GM21737 (cell line): ENCODE measurements around the gene VDAC1.
"Not testable (repeated sequence)": the region's sequence is repeated elsewhere in the genome, so short reads cannot be mapped to it uniquely, and the experiment has no call there.

Experiments used
- ATAC-seq: cut with Tn5 transposase; IDR thresholded peaks from one replicate; pipeline ENCODE4 v1.9.1; 2021; ENCODE audit warnings: mild to moderate bottlenecking, moderate library complexity; ENCODE audit not compliant: unreplicated experiment

Gene VDAC1

GRCh38 chr5:133995883-133996563 is 8.8 kb downstream of the VDAC1 start:
- ATAC-seq: no peak

- no peak for ATAC-seq
These were observed 9.4 kb downstream of the VDAC1 start for GRCh38 chr5:133995341-133995740.

GRCh38 chr5:133994990-133995333 is 9.8 kb downstream of the VDAC1 start:
- no peak for ATAC-seq

- no peak for ATAC-seq
These were observed 10.3 kb downstream of the VDAC1 start for GRCh38 chr5:133994297-133994989.

DNA sequence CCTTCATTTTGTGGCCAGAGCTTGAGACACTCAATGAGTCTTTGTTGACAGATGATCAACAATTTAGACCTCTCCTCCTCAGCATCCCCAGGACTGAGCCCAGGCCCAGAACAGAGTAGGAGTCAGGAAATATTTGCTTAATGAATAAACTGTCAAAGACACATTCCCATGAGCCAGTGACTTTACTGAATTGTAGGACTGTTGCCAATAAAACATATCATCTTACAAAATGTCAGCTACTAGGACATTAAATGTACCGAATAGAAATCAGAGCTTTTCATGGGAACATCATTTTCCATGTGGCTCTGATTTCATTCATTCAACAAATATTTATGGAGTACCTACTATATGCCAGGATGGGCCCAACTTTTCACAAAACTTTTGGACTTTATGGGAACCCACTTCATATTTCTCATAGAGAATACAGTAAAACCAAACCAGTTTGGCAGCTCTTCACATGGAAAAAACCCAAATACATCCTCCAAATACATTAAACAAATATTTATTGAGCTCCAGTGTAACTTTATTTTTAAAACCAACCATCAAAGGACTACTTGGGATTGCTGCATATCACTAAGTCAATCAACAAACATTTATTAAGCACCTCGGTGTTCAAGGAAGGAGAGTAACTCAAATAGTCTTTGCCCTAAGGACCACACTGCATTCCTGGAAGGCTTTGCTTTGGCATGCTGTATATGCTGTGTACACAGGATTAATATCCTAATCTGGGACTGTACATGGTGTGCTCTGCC is 11.4 kb downstream of the VDAC1 start:
- ATAC-seq: no peak

DNA sequence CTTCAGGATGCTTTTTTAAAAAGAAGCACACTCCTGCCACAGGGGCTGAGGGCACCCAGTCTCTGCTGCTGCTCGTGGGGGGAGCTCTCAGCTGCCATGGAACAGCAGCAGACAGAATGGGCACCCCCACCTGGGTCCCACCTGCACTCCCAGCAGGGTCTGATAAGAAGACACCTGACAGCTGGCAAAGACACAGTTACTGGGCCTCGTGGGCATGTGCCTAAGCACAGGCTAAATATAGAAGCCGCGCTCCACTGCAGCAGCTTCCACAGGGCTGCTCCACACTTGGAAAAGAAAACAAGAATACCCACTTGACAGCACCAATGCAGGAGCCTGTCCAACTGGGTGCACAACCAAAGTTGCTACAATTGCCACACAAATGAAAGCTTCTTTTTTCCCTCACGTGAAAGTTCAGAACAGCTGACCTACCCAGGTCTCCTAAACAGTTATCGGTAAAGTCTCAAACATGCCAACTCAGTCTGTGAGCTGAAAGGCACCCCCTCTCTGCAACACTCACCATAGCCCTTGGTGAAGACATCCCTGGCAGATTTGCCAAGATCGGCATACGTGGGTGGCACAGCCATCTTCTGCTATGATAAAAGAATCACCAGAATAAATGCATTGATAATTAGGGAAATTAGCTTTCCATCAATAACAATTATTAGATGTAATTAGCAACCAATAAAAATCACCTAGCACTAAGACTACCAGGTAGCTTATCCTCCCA is 12.2 kb downstream of the VDAC1 start:
- no peak for ATAC-seq

- no peak for ATAC-seq
These were observed 13.4 kb downstream of the VDAC1 start for GRCh38 chr5:133991171-133991910.

GRCh38 chr5:133990396-133990795 is 14.4 kb downstream of the VDAC1 start:
- no peak for ATAC-seq

DNA sequence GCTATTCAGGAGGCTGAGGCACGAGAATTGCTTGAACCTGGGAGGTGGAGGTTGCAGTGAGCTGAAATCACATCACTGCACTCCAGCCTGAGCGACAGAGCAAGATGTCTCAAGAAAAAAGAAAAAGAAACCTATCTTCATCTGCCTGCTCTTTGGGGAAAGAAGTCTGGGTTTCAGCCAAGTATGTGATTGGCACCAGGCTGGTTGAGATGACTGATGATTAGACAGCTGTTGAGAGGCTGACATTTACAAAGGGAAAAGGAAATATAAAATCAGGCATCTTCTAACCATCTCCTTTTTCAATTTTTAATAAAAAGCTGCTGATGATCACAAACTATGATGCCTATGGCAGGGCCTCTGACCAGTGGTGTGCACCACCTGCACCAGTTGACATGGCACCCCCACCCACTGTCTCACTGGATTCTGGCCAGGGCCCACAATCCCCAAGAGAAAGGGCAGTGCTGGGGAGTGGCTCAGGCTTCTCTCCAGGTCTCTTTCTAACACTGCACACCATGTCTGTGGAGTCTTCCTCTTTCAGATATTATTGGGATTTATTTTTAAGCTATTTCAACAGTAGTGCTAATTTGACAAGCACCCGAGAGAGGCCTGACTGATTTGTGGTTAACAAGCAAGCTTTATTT is 19.1 kb downstream of the VDAC1 start:
- ATAC-seq: no peak

DNA sequence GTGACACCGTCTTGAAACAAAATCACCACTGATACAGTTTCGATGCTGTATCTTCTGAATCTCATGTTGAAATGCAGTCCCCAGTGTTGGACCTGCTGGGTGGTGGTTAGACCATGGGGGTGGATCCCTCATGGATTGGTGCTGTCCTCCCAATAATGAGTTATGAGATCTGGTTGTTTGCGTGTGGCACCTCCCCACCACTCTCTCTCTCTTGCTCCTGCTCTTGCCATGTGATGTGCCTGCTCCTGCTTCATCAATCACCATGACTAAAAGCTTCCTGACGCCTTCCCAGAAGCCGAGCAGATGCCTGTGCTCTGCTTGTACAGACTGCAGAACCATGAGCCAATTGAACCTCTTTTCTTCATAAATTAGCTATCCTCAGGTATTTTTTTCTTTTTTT is 21.1 kb downstream of the VDAC1 start:
- ATAC-seq: no peak

DNA sequence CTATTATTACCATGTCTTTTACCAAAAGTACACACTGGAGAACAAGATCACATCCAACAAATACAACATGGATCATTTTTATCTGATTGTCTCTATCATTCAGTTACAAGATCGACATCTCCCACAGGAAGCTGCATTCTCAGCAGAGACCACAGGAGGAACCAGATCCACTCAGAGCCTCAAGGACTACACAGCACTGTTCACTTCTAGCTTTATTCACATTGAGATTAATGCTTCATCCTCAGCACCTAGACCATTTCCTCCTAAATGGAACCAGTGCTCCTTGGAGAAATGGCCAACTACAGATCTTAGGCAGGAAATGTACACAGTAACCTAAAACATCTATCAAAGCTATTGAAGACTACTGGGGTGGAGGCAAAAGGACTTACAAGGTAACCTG is 23.1 kb downstream of the VDAC1 start:
- ATAC-seq: no peak

DNA sequence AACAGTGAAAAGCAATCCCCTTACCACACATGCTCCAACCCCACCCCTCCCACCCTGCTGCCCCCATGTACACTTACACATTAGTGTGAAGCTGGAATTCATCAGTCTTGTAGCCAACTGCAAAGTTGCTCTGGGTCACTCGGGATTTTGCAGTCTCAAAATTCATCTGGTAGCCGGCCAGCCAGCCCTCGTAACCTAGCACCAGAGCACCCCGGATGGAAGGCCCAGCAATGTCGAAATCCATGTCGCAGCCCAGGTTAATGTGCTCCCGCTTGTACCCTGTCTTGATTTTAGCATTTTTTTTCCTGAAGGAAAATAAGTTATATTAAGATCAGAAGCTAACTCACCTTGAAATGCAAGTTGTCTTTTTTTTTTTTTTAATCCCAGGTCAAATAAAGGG is 24.1 kb downstream of the VDAC1 start:
- no peak for ATAC-seq

DNA sequence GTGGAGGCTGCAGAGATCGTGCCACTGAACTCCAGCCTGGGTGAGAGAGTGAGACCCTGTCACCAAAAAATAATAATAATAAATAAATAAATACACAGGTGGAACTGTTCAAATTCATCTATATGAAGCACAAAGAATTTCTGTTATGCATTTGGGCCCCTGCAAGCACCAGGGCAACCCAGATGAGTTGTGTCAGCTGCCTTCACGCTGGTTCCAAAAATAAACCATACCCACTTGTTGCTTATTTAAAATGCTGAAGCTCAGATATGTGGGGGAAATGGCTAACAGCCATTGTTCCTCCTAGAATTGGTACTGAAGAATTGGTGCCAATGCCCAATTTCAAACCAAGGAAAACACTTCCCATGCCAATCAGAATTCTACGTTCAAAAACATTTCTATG is 25.8 kb downstream of the VDAC1 start:
- no peak for ATAC-seq

- ATAC-seq: no peak
These were observed 26.9 kb downstream of the VDAC1 start for GRCh38 chr5:133977858-133978257.

GRCh38 chr5:133977161-133977787 is 27.5 kb downstream of the VDAC1 start:
- no peak for ATAC-seq

GRCh38 chr5:133975546-133975945 is 29.2 kb downstream of the VDAC1 start:
- ATAC-seq: not testable (repeated sequence)

DNA sequence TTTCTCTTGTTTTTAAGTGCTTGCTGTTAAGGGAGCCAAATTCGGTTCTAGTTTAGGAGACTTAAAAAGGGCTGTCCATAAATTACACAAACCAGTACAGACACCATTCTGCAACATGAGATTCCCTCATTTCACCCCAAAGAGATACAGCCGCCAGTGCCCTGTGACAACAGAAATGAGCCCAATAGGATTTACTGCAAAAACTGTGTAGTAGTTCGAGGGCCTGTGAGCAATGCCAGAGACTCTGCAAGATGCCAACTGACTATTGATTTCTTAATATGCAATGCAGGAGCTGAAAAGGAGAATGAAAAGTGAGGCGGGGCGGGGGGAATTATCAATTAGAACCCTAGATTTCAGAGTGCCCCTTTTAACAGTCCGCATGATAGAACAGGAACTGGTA is 30.6 kb downstream of the VDAC1 start:
- ATAC-seq: no peak

DNA sequence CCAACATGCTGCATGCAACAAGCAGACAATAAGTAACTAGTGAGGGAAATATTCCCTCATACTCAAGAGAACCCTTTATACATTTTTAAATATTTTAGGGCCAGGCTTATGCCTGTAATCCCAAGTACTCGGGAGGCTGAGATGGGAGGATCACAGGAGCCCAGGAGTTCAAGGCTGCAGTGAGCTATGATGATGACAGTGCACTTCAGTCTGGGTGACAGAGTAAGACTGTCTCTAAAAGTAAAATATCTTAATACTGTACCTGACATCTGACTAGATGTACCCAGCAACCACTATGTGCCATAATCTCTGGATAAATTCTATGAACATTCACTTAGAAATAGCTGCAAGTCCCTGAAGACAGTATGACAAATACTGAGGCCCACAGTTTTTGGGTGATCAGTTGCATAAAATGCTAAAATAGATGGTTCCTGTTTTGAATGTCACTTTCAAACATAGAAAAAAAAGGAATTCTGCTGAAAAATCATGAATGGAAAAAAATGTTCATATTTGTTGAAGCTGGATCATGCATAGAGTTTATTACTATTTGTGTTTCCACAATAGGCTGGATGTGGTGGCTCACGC is 34.4 kb downstream of the VDAC1 start:
- ATAC-seq: no peak

DNA sequence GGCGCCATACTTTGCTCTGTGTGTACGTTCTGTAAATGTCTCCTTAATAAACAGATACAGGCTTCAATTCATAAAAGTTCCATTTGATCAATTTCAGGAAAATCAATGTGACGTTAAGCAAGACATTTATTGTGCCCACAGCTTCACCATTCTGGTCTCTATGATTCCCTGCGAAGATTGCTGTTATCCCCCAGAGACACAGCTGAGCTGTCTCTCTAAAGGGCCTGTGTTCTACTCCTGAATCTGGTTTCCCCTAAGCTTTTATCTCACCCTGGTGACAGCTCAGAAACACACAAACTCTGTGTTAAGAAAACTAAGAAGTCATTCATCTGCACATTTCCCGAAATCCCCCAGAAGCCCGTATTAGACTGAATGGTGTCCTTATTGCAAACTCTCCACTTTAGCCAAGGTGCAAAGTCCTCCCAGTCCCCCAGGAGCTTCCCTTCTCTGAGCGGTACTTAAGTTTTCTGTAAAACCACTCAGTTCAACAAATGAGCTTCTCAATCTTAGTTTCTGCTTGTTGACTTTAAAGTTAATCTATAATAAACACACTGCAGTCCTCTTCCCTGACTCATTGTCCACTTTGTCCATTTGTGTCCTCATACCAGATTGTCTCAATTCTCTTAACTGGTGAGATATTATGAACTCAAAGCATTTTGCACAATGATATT is 35.0 kb downstream of the VDAC1 start:
- ATAC-seq: no peak
